Kidney (tissue), 14 donors: ENCODE measurements around the gene GTPBP6. TPM values are rescaled to one million over a fixed set of nuclear protein-coding genes. Genes with fewer than 3 reads are reported as not detected.

Experiments used
- DNase-seq, 5 donors: peaks; one replicate each; pipeline ENCODE4 v3.0.0-alpha.2; 2013 to 2020
- FAIRE-seq: peaks from 2 replicates; lab custom pipeline; 2012; peaks lifted over from hg19 to GRCh38; lab: Jason Lieb, UNC
- H3K27ac ChIP-seq, 2 donors: one replicate each; pipeline ENCODE4 v1.7.0; 2013; ENCODE audit warnings: low read depth in 2 of 2, low read length in 2 of 2, inconsistent platforms in 1 of 2
- H3K27me3 ChIP-seq: one replicate; pipeline ENCODE4 v1.7.1; 2013; ENCODE audit warnings: low read length, inconsistent platforms; ENCODE audit not compliant: control insufficient read depth, insufficient read depth
- H3K36me3 ChIP-seq, 3 donors: one replicate each; pipeline versions ENCODE4 v1.7.0 to v1.7.1; 2013; ENCODE audit warnings: low read length in 3 of 3, control low read depth in 1 of 3, inconsistent platforms in 1 of 3; ENCODE audit not compliant: insufficient read depth in 3 of 3, control insufficient read depth in 2 of 3
- H3K4me1 ChIP-seq, 3 donors: one replicate each; pipeline versions ENCODE4 v1.7.0 to v1.7.1; 2013; ENCODE audit warnings: low read length in 3 of 3, inconsistent platforms in 1 of 3, low read depth in 1 of 3; ENCODE audit not compliant: control insufficient read depth in 2 of 3, insufficient read depth in 2 of 3
- H3K4me3 ChIP-seq, 3 donors: one replicate each; pipeline versions ENCODE4 v1.7.0 to v1.8.1; 2013; ENCODE audit warnings: low read length in 3 of 3, control low read depth in 1 of 3, inconsistent platforms in 1 of 3
- H3K9ac ChIP-seq, 3 donors: one replicate each; pipeline versions ENCODE4 v1.7.0 to v1.7.1; 2013; ENCODE audit warnings: low read length in 3 of 3, control low read depth in 1 of 3, inconsistent platforms in 1 of 3
- H3K9me3 ChIP-seq, 3 donors: one replicate each; pipeline versions ENCODE4 v1.7.0 to v1.7.1; 2013; ENCODE audit warnings: low read length in 3 of 3, control low read depth in 1 of 3, inconsistent platforms in 1 of 3; ENCODE audit not compliant: control insufficient read depth in 2 of 3, insufficient read depth in 1 of 3
- intact Hi-C: fragments of 100-400 bp; cut with DNase I; formaldehyde crosslinking; loops from one replicate; pipeline ENCODE4 v1.11.1; 2022
- polyA plus RNA-seq: library from polyadenylated mRNA; stranded (reverse); fragments of 350-450 nt; fragmentation: Illumina TruSeq; extraction: RNeasy Lipid Tissue Mini Kit (QIAGEN cat#74804); gene quantifications from one replicate; pipeline ENCODE4 v1.2.3, GENCODE V29; 2014; ENCODE audit warnings: low read depth, low replicate concordance; ENCODE audit not compliant: insufficient read depth
- total RNA-seq: library from RNA; stranded (reverse); fragmentation: NEBNext Ultra II Directional; extraction: Animal tissue kit (Norgen Biotek cat#: 25700); gene quantifications from one replicate; pipeline ENCODE4 v1.2.1, GENCODE V29; 2021
- TF ChIP-seq, protein P1 (sequence below): IDR thresholded peaks from 3 replicates; pipeline ENCODE4 v1.5.1; 2012; ENCODE audit warnings: mild to moderate bottlenecking, moderate library complexity, borderline replicate concordance; ENCODE audit not compliant: insufficient read depth; ENCODE audit errors: extremely low read depth
- donor health status: control.
- donor health status: control.
- donor health status: control.
- donor health status: control.
- donor health status: control.
- donor health status: DM: yes; HTN: yes; CAD: no.
- donor health status: Normal renal cell carcinoma (clear cell type).

The GTPBP6 gene
- total and polyA plus RNA-seq, 2 donors from 2014 or later = 50.1 to 61.9 TPM

DNA sequence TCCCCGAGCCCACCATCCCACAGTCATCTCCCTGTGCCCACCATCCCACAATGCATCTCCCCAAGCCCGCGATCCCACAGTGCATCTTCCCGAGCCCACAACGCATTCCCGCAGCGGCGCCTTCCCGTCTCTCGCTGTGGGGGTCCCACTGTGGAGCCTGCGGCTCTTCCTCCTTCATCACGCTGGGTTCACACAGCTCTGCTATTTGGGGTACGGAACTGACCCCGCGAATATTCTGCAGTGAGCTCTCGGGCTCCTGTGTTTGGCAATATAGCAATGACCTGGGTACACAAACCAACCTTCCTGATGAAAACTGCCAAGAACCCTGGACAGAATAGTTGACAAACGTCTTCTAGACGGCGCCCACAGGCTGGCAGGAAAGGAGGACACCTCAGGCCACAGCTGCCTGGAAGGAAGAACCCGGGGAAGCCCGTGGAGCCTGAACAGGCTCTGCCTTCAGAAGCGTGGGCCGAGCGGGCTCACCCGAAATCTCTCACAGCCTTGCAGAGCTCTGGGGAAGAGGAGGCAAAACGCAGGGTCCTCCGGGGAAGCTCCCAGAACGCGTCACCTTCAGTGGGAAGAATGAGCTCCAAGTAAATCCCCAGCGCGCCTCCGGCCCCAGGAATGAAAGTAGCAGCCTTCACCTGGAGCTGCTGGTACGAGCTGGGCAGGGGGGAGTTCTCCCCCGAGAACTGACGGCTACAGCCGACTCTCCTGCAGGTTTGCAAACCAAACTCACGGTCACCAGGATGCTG is 45.2 kb upstream of the GTPBP6 start:
- Histone ChIP-seq H3K27me3 (no peaks in the 10 kb centered on the region), H3K9me3 (peaks cover 0 to 2% (median 0%) of the 10 kb centered on the region in 3 donors), H3K9ac (no peak overlapping the region), H3K36me3 (peaks cover 0 to 3% (median 0%) of the 10 kb centered on the region in 3 donors), H3K27ac (no peak overlapping the region), H3K4me1 (no peaks in the 10 kb centered on the region), H3K4me3 (no peak overlapping the region)
- FAIRE-seq (no peak), DNase-seq (peak in 1 of 5 donors; percentile 54)
- intact Hi-C loops = no loop called here
- TF ChIP-seq, protein P1, sequence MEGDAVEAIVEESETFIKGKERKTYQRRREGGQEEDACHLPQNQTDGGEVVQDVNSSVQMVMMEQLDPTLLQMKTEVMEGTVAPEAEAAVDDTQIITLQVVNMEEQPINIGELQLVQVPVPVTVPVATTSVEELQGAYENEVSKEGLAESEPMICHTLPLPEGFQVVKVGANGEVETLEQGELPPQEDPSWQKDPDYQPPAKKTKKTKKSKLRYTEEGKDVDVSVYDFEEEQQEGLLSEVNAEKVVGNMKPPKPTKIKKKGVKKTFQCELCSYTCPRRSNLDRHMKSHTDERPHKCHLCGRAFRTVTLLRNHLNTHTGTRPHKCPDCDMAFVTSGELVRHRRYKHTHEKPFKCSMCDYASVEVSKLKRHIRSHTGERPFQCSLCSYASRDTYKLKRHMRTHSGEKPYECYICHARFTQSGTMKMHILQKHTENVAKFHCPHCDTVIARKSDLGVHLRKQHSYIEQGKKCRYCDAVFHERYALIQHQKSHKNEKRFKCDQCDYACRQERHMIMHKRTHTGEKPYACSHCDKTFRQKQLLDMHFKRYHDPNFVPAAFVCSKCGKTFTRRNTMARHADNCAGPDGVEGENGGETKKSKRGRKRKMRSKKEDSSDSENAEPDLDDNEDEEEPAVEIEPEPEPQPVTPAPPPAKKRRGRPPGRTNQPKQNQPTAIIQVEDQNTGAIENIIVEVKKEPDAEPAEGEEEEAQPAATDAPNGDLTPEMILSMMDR = no peak

DNA sequence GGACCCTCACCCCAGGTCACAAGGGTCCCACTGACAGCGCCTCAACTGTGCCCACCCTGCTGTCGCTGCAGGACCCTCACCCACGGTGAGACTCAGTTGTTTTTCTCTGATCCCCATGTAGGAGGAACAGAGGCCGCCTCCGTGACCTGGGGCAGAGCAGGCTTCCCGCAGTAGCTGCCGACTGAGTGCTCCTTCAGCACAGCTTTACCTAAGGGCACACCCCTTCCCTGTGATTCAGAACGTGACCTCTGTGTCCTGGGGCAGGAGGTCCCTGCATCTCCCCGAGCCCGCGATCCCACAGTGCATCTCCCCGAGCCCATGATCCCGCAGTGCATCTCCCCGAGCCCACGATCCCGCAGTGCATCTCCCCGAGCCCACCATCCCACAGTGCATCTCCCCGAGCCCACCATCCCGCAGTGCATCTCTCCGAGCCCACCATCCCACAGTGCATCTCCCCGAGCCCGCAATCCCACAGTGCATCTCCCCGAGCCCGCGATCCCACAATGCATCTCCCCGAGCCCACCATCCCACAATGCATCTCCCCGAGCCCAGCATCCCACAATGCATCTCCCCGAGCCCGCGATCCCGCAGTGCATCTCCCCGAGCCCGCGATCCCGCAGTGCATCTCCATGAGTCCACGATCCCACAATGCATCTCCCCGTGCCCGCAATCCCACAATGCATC is 44.5 kb upstream of the GTPBP6 start:
- intact Hi-C loops = no loop called here
- no peaks in the 10 kb centered on the region for H3K27me3 ChIP-seq
- peaks cover 0 to 3% (median 0%) of the 10 kb centered on the region in 3 donors for H3K36me3 ChIP-seq
- no peaks in the 10 kb centered on the region for H3K4me1 ChIP-seq
- peaks cover 0 to 2% (median 0%) of the 10 kb centered on the region in 3 donors for H3K9me3 ChIP-seq
- DNase-seq (peak in 1 of 5 donors; percentile 35), FAIRE-seq (no peak)
- no peak overlapping the region for H3K9ac ChIP-seq
- H3K27ac ChIP-seq = no peak overlapping the region
- H3K4me3 ChIP-seq = no peak overlapping the region
- TF ChIP-seq, protein P1 = no peak

DNA sequence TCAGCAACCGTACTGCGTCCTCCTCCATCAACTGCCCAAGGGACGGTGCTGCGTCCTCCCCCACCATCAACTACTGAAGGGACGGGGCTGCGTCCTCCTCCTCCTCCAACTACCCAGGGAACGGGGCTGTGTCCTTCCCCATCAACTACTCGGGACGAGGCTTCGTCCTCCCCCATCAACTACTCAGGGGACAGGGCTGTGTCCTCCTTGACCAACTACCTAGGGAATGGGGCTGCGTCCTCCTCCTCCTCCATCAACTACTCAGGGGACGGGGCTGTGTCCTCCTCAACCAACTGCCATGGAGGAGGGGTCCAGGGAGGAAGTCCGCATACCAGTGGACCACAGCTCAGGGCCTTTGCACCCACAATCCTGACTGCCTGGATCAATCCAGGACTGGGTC is 43.8 kb upstream of the GTPBP6 start:
- H3K4me3 ChIP-seq = no peak overlapping the region
- FAIRE-seq (no peak), DNase-seq (peak in 1 of 5 donors; percentile 30)
- intact Hi-C loops = no loop called here
- no peaks in the 10 kb centered on the region for H3K27me3 ChIP-seq
- H3K9ac ChIP-seq = no peak overlapping the region
- H3K36me3 ChIP-seq = peaks cover 0 to 3% (median 0%) of the 10 kb centered on the region in 3 donors
- no peaks in the 10 kb centered on the region for H3K4me1 ChIP-seq
- no peak overlapping the region for H3K27ac ChIP-seq
- TF ChIP-seq, protein P1 = no peak
- H3K9me3 ChIP-seq = peaks cover 0 to 2% (median 0%) of the 10 kb centered on the region in 3 donors
